ACHN (cell line): ENCODE data around the gene ERO1B.

Source experiments
- DNase-seq: peaks from one replicate; pipeline ENCODE4 v3.0.0-alpha.2; 2015
- in situ Hi-C: cut with HindIII; loops from 2 replicates; pipeline ENCODE4 v1.10.0; 2017; ENCODE audit warnings: low sequenced_read_pairs, low pct_ligation_motif_present, low pct_unique_long_range_greater_than_20kb

The ERO1B gene

DNA sequence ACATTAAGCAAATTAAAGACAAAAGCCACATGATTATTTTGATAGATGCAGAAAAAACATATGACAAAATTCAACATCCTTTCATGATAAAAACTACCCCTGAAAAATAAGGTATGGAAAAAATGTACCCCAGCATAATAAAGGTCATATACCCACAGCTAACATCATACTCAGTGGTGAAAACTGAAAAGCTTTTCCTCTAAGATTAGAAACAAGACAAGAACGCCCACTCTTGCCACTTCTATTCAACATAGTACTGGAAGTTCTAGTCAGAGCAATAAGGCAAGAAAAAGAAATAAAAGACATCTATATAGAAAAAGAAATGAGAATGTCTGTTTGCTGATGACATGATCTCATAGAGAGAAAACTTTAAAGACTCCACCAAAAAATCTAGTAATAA, 20.7 kb downstream of the ERO1B start:
- no peak for DNase-seq
- in situ Hi-C loops = no loop called here

GRCh38 chr1:236259043-236259442, 22.7 kb downstream of the ERO1B start:
- in situ Hi-C loops = no loop called here
- DNase-seq = no peak

GRCh38 chr1:236258114-236258622, 23.6 kb downstream of the ERO1B start:
- DNase-seq = no peak
- in situ Hi-C loops = no loop called here

GRCh38 chr1:236257216-236257615, 24.5 kb downstream of the ERO1B start:
- no peak for DNase-seq
- in situ Hi-C loops = no loop called here

DNA sequence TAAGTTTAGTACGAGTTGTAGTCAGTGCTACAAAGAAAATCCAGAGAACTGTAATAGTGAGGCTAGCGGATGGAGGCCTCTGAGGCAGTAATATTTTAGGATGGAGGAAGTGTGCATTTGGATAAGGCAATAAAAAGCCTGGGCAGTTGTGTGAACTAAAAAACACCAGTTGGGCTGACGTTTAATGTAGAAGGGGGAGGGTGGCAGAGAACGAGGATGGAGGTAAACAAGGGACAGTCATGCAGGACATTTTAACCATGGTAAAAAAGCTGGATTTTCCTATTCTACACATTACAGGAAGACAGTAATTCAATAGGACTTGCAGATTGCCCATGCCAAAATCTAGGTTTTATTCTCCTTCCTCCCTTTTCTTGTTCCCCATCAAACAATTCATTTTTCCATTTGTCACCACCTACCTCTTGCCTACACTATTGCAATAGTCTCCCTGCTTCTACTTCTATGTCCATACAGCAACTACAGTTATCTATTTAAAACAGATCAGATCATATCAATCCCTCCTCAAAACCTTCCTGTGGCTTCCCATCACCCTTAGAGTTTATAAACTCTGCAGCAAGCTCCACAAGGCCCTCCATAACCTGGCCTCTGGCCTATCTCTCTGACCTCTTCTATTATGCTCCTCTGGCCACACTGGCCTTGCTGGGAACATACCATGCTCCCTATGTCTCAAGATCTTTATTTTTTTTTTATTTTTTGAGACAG, 27.7 kb downstream of the ERO1B start:
- DNase-seq = no peak

DNA sequence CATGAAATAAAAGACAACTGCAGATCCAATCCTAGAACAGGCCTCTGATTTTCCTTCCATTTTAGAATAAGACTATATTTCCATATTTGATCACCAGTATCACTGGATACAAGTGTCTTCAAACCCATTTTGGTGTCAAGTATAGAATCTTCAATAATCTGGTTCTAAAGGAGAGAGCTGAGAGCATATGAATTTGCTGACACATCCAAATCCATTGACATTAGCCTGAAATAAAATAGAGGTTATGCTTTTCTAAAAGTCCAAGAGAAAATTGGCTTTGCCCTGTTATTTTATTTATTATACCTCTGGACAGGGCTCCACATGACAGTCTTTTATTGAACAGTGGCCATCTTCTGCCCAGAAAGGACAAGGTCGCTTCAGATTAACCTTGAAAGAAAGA, 28.6 kb downstream of the ERO1B start:
- no peak for DNase-seq
- in situ Hi-C loops = no loop called here

More for the DNA sequence above, 27.7 kb downstream of the ERO1B start:
- in situ Hi-C loops = no loop called here

GRCh38 chr1:236251587-236251986, 30.2 kb downstream of the ERO1B start:
- no peak for DNase-seq
- in situ Hi-C loops = no loop called here

GRCh38 chr1:236247286-236247685, 34.5 kb downstream of the ERO1B start:
- DNase-seq = no peak
- in situ Hi-C loops = no loop called here

GRCh38 chr1:236242568-236242967, 39.2 kb downstream of the ERO1B start:
- in situ Hi-C loops = no loop called here
- no peak for DNase-seq

- in situ Hi-C loops = no loop called here
- no peak for DNase-seq
Observed at GRCh38 chr1:236240675-236241074, 41.1 kb downstream of the ERO1B start.

DNA sequence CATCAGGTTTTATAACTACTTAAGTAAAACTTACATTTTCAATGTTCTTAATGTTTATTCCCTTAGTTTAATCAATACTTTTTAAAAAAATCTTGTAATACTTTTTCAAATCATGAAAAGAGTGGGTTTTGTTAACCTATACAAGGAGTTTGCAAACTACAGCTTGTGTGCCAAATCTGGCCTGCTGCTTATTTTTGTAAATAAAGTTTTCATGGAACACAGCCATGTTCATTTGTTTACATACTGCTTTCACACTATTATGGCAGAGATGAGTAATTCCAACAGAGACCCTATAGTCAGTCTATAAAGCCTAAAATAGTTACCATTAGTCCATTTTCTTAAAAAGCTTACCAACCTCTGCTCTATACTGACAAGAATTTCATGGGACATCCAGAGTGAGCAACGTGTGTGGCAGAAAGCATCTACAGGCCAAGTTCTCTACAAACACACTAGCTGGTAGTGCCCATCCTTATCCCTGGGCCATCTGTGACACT, 42.6 kb downstream of the ERO1B start:
- DNase-seq = no peak
- in situ Hi-C loops = no loop called here

DNA sequence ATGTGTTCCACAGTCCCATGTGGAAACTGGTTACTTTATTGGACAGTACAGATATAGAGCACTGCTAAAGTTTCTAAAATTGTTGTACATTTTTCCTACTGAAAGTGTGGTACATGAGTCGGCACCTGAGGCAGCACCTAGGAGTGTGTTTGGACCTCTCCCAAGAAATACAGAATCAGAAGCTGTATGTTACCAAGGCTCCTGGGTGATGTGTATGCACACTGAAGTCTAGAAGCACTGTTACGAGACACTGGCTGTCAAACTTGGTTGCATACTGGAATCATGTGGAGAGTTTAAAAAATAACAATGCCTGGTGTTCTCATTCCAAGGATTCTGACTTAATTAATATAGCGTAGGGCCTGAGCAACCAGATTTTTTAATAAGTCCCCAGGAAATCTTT, 46.6 kb downstream of the ERO1B start:
- in situ Hi-C loops = no loop called here
- DNase-seq = no peak

DNA sequence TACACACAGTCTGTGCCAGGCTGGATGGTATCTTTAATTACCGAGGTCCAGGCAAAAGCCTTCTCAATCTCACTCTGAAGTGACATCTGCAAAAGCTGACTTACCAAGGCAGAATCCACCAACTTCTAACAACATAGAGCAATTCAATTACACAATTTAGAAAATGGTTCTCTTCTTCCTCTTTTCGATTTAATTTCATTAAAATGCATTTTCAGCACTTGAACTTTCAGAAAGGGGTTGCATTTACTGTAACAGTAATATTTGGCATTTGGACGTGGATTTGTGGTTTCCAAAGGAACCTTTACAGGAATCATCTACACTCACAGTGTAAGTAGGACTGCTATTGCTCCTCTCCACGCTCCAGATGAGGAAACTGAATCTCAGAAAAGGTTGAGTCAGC, 53.3 kb downstream of the ERO1B start:
- DNase-seq = no peak

DNA sequence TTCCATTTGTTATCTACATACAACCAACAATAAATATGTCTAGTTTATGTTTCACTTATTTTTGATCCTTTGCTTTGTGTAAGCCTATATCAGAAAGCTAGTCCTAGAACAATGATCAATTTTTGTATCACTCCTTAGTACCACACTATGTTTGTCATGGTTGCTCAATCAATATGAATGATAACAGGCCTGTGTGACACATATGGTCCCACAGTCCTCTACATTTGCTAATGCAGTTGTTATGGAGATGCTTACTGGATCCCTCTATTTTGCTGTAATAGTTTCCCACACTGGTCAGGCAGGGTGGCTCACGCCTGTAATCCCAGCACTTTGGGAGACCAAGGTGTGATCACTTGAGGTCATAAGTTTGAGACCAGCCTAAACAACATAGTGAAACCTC, 59.1 kb downstream of the ERO1B start:
- in situ Hi-C loops = no loop called here
- no peak for DNase-seq

More for the DNA sequence above, 53.3 kb downstream of the ERO1B start:
- in situ Hi-C loops = no loop called here

GRCh38 chr1:236220473-236220872, 61.3 kb downstream of the ERO1B start:
- in situ Hi-C loops = no loop called here
- DNase-seq = no peak

- in situ Hi-C loops = no loop called here
- no peak for DNase-seq
Observed at GRCh38 chr1:236214761-236215160, 67.0 kb downstream of the ERO1B start.

DNA sequence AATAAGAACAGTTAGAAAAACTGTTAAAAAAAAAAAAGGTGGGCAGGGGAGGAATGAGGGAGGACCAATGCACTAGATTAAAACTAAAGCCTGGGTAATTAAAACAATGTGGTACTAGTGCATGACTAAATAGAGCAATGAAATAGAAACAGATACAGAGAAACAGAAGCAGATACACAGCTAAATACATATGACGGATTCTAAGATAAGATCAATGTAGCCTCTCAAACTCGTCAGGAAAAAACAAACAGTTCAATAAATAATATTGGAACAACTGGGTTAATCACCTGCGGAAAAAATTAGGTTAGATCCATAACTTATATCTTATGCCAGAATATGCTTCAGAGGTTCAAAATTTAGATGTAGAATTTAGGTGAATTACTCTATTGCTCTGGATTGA, 68.2 kb downstream of the ERO1B start:
- DNase-seq = no peak
- in situ Hi-C loops = no loop called here

- no peak for DNase-seq
- in situ Hi-C loops = no loop called here
Observed at GRCh38 chr1:236211815-236212214, 69.9 kb downstream of the ERO1B start.

DNA sequence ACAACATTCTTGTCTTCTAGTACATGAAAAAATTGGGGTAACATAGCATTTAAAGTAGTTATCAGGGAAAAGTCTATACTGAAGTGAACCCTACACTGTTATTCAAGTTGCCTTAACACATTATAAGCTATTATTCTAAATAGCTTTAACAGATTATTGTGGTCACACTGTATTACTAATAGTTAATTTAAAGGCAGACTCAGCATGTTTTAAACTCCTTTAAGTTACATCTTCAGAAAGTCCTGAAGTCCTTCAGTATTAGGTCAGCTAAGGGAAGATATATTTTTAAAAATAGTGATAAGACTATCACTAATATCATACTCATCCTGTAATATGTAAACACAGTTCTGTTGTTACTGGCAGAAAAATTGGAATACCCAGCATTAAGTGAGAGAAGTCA, 72.0 kb downstream of the ERO1B start:
- DNase-seq = no peak
- in situ Hi-C loops = no loop called here

GRCh38 chr1:236209185-236209584, 72.6 kb downstream of the ERO1B start:
- in situ Hi-C loops = no loop called here
- no peak for DNase-seq
